H54 (cell line): ENCODE data around the gene MZT2B.
"Not testable (repeated sequence)": the region's sequence is repeated elsewhere in the genome, so short reads cannot be mapped to it uniquely, and the experiment has no call there.

Source experiments
- DNase-seq: peaks from one replicate; pipeline ENCODE4 v3.0.0; 2011; ENCODE audit warnings: low spot score, mixed read lengths; ENCODE audit not compliant: insufficient read length
- FAIRE-seq: peaks from 3 replicates; lab custom pipeline; 2011; peaks lifted over from hg19 to GRCh38; lab: Jason Lieb, UNC
- POLR2A ChIP-seq: IDR thresholded peaks from 2 replicates; pipeline ENCODE4 v1.6.1; 2011; ENCODE audit warnings: low read depth, mild to moderate bottlenecking, low read length

The MZT2B gene

DNA sequence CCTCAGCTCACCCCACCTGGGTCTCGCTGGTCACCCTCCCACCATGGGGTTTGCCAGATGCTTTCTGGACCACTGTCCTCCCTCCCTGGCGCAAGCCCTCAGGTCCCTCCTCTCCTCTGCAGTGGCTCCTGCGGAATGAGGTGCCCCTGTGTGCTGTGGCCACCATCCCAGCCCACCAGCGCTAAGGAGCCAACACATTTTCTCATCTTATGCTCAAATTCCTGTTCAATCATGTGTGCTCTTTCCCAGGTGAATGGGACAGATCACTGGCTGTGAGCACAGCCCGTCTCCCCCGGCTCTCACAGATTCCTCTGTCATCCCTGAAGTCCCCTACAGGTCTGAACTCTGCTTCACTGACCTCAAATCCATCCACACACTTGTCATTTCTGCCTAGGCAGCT lies 21.9 kb upstream of the MZT2B start:
- FAIRE-seq = no peak

DNA sequence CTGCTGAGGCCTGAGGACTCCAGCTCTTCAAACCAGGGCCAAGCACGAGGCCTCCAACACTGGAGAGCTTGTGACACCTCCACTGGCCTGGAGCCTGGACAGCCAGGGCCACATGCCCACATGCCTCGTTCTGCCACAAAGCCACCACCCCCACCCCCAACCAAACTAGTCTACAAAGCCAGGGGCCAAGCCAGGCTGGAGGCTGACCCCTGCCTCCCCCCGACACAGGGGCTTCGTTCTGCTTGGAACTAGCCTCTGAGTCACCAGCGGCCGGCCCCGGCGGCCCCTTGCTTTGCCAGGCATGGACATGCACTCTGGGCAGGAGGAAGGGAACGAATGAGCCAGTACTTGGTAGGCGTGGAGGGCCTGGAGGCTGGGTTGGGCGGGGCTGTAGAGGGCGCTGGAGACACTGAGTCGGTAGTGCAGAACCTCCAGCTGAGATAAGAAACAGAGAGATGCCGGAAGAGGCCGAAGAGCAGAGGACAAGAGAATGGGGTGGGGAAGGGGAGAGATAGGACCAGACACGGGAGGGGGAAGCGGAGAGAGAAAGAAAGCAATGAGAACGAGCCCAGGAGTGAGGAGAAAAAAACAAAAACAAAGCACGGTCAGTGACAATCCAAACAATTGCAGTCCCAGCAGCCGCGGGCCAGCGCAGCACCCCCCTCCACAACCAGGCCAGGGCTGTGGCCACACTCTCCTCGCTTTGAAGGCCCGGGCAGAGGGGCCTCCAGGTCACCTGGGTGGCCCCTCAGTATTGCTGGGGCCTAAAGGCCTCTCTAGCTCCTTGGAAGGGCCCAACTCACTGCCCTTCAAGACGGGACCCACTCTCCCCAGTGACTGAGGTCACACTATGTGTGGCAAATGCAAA lies 21.0 kb upstream of the MZT2B start:
- FAIRE-seq, DNase-seq: not testable (repeated sequence)

More for the DNA sequence above, 21.9 kb upstream of the MZT2B start:
- no peak for DNase-seq
- TF ChIP-seq POLR2A = no peak

DNA sequence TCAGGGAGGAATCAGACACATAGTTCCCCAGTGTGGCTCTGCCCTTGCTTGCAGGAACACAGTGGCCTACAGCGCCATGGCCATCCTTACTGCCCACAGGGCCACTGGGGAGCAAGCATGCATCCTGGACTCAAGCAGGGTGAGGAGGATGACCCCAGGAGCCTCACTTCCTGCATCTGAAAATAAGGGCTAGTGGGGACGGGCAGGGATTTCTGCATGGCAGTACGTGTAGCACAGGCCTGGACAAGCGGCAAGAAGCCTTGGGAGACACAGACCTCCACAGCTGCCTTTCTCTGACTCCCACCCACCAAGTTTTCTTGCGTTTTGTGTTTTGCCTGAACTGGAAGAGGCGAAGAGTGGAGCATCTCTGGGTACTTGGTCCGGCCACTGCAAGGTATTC lies 19.6 kb upstream of the MZT2B start:
- not testable (repeated sequence) for DNase-seq, FAIRE-seq

DNA sequence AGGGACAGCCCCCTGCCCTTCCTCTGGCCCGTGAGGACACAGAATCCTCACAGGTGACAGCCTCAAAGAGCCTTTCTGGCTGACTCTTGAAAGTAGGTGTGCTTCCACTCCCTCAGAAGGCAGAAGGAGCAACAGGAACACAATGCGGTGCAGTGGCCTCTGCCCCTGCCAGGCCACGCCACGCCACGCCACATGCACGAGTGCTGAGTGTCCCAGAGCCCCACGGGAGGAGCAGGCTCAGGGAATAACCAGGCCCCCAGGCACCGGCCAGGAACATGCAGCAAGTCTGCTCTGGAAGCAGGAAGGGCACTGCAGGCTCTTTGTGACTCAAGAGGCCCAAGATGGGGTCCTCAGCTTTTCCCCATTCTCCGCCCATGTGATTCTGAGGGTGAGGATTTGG lies 19.1 kb upstream of the MZT2B start:
- FAIRE-seq (no peak), DNase-seq (no peak)
- no peak for TF ChIP-seq POLR2A

DNA sequence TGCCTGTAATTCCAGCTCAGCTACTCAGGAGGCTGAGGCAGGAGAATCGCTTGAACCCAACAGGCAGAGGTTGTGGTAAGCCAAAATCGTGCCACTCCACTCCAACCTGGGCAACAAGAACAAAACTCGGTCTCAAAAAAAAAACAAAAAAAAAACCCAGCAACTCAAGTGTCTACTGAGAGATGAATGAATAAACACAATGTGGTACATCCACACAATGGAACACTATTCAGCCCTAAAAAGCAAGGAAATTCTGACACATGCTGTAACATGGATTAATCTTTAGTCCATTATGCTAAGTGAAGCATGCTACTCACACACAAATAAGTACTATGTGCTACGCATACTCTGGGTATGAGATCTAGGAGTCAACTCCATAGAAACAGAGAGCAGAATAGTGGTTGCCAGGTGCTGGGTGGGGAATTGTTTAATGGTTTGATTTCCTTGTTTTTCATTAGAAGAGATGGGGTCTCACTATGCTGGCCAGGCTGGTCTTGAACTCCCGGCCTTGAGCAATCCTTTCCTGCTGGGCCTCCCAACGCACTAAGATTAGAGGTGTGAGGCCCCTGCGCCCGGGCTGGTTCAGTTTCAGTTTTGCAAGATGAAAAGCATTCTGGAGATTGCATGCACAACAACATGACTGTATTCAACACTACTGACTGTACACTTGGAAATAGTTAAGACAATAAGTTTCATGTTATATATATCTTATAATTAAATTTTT lies 16.6 kb upstream of the MZT2B start:
- TF ChIP-seq POLR2A = no peak
- DNase-seq (no peak), FAIRE-seq (no peak)

DNA sequence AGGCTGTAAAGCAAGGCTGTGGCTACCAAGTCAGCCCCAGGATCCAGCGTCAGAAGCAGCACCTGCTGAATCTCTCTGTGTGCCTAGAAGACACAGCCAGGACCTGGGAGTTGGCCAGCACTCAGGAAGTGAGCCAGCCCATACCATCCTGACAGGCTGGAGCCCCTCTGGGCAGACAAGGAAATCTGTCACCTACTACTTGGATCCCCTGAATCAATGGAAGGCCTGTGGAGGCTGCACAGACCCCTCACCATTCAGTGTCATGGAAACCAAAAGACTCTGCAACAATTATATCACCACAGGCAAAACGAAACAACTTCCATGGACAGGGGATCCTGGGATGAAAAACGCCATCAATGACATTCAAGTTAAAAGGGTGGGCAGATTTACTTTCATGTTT lies 15.5 kb upstream of the MZT2B start:
- DNase-seq, FAIRE-seq: not testable (repeated sequence)

DNA sequence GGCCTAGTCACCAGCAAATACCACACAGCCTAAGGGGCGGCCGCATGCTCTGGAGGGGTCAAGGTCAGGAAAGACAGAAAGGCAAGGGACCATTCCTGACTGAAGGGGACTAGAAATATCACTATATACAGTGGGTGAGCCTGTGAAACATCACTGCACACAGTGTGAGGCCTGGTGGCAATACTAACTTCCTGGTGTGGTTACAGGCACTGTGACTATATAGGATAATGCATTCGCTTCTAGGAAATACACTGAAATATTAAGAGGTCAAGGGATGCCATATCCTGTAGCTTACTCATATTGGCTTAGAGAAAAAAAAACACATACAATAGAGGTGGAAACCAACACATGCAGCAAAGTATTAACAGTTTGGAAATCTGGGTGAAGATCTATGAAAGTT lies 12.9 kb upstream of the MZT2B start:
- FAIRE-seq = not testable (repeated sequence)

DNA sequence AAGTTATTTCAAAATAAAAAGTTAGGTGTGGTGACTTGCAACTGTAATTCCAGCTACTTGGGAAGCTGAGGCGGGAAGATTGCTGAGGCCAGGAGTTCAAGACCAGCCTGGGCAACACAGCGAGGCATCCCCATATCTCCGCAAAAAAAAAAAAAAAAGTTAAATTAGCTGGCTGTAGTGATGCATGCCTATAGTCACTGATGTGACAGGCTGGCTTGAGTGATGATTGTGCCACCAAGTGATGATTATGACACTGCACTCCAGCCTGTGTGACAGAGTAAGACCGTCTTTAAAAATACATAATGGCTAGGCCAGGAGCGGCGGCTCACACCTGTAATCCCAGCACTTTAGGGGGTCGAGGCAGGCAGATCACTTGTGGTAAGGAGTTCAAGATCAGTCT lies 12.2 kb upstream of the MZT2B start:
- FAIRE-seq = no peak
- TF ChIP-seq POLR2A = no peak
- no peak for DNase-seq

More for the DNA sequence above, 12.9 kb upstream of the MZT2B start:
- not testable (repeated sequence) for DNase-seq

DNA sequence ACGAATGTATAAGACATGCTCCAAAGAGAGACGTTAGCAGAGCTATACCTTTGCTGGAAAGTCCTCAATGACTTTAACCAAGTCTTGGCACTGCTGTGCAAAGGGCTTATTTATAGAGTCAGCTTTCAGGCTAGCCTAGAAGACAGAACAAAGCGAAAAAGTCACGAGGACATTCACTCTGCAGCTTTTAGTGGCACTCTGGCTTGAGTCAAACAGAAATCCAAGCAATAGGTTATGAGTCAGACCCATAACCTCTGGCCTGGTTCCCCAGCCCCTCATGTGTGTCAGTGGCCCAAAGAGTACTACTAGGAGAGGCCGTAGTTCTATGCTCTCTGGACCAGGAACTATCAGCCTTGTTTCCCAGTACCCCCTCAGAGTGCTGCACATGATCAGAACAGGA lies 7.2 kb upstream of the MZT2B start:
- not testable (repeated sequence) for FAIRE-seq

DNA sequence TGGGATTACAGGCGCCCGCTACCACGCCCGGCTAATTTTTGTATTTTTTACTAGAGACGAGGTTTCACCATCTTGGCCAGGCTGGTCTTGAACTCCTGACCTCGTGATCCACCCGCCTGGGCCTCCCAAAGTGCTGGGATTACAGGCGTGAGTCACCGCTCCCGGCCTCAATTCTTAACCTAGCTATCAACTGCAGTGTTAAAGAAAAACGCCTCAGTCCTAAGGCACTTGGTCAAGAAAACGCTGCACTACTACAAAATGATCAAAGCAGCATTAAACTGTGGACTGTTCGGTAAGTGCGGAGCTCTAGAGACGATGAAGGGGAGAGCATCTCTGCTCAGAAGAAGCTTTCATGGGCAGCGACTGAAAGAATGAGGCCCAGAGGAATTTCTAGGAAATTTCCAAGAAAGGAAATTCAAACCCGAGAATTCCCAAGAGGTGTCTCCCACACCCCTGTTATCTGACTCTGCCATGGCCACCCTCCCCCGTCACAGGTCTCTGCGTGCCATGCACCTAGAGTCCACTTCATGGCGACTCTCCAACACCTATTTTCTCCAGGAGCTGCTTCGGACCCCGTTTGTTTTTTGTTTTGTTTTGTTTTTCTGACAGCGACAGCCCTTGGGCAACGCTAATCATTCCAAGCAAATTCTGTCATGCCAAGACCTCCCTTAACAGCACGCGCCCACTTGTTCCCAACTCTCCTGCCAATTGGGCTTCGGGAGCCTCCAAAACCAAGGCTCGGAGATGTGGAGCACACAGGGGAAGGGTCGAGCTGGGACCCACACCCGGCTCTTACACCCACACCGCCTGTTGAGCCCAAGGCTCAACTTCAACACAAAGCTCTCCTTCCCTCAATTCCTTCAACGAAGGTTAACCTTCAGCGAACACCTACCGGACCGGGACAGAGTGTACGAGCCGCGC lies 1.4 kb upstream of the MZT2B start:
- DNase-seq, FAIRE-seq: not testable (repeated sequence)

More for the DNA sequence above, 7.2 kb upstream of the MZT2B start:
- DNase-seq = not testable (repeated sequence)

DNA sequence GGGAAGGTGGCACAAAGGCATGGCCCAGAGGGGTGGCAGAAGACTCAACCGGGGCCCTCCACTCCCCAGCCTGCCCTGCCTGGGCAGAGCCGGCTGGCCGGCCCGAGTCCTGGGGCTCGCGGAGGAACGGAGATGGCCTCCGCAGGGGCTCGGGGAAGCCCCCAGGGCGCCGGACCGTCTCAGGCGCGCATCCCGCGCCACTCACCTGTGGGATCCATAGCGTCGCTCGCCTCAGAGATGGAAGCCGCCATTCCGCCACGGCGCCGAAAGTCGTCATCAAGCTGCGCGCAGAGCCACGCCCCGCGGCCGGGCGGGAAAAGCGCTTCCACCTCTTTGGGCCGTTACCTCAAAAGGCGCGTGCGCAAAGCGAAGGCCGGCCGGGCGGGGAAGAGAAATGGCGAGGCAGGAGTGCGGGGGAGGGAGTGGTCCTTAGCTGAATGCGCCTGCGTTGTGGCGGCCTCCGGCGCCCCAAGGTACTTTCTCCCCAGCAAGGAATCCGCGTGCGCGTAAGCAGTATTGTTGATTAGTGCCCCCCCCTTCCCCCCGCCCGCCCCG lies 660 bp upstream of the MZT2B start, which contains the start of gene SMPD4:
Gene SMPD4 (minus strand): TSS at position 278 of the 555 bp plus-strand sequence. CDS start 5,010 bp downstream, outside the sequence.
- no peak for FAIRE-seq

DNA sequence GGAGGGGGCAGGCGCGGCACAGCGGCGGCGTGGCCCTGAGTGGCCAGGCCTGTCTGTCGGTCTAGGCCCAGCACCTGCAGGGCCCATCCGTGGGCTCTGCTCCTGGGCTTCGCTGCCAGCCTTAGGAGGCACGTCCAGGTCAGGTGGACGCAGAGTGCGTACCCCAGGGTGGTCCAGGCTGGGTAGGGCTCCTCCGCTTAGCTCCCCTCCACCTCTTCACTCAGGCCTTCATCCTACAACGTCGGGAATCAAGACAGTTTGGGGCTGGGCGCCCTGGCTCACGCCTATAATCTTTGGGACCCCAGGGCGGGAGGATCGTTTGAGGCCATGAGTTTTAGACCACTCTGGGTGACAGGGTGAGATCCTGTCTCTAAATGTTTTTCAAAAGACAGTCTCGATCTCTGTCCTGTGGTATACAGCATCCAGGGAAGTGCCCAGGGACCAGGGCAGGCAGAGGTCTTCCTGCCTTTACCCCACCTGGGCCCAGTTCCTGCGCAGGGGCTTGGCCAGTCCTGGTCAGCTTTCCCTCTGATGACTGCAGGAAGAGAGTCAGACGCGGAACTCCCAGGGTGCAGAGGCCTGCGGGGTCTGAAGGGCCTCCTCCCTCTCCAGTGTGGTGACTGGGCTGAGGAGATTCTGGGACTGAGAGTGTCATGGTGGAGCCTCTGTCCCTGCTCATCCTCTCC lies 907 bp downstream of the MZT2B start:
- not testable (repeated sequence) for DNase-seq, FAIRE-seq

More for the DNA sequence above, 660 bp upstream of the MZT2B start, which contains the start of gene SMPD4:
- peak; percentile 66 for DNase-seq
- TF ChIP-seq POLR2A = peak; percentile 62
